Hematopoietic multipotent progenitor cell treated with erythropoietin and hydrocortisone succinate and interleukin-3 and kit ligand, for 8 days (in vitro differentiated cells): Measurements from ENCODE around the gene VARS2.
A peak's percentile ranks its signal among the peaks of the same experiment; 100 is the strongest.
"Not testable (repeated sequence)": the region's sequence is repeated elsewhere in the genome, so short reads cannot be mapped to it uniquely, and the experiment has no call there.

Experiments
- DNase-seq: peaks from one replicate; pipeline ENCODE4 v3.0.0-alpha.2; 2015

VARS2 gene

GRCh38 chr6:30900863-30901417 lies 13.1 kb upstream of the VARS2 start:
- DNase-seq: no peak

DNA sequence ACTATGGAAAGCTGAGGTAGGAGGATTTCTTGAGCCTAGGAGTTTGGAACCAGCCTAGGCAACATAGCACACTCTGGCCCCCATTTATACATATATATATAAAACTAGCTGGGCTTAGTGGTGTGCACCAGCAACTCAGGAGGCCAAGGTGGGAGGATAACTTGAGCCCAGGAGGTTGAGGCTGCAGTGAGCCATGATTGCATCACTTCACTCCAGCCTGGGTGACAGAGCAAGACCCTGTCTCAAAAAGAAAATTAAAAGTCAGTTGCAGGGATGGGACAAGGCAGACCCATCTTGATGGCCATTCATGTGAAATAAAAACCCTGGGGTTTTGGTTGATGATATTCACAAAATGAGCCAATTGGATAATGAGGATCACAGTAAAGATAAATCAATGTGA lies 12.6 kb upstream of the VARS2 start:
- no peak for DNase-seq

- not testable (repeated sequence) for DNase-seq
Observed at GRCh38 chr6:30902196-30902595, 11.8 kb upstream of the VARS2 start.

DNA sequence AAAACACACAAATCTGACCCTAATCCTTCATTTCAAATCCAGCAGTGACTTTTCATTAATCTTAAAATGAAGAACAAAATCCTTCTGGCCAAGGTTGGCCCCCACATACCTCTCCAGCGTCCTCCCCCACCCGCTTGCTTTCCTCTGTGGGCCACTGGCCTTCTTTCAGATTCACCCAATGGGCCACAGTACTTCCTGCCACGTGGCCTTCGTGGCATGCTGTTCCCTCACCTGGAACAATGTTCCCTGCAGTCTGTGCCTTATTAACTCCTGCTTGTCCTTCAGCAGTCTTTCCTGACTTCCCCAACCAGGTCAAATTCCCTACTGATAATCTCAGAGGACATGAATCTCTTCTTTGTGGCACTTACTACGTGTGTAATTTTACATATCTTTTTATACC lies 11.3 kb upstream of the VARS2 start:
- no peak for DNase-seq

GRCh38 chr6:30903236-30903635 lies 10.8 kb upstream of the VARS2 start:
- no peak for DNase-seq

DNA sequence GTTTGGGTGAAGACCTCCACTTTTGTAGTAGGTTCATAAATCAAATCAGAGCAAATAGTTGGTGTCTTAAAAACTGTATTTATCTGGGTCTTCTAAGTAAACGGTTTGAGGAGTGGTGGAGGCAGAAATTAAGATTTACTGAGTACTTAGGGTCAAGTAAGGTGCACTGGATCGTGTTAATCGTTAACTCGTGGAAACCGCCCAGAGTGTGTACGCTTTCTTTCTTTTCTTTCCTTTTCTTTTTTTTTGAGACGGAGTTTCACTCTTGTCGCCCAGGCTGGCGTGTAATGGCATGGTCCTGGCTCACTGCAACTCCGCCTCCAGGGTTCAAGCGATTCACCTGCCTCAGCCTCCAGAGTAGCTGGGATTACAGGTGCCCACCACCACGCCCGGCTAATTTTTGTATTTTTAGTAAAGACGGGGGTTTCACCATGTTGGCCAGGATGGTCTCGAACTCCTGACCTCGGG lies 6.7 kb upstream of the VARS2 start:
- not testable (repeated sequence) for DNase-seq

DNA sequence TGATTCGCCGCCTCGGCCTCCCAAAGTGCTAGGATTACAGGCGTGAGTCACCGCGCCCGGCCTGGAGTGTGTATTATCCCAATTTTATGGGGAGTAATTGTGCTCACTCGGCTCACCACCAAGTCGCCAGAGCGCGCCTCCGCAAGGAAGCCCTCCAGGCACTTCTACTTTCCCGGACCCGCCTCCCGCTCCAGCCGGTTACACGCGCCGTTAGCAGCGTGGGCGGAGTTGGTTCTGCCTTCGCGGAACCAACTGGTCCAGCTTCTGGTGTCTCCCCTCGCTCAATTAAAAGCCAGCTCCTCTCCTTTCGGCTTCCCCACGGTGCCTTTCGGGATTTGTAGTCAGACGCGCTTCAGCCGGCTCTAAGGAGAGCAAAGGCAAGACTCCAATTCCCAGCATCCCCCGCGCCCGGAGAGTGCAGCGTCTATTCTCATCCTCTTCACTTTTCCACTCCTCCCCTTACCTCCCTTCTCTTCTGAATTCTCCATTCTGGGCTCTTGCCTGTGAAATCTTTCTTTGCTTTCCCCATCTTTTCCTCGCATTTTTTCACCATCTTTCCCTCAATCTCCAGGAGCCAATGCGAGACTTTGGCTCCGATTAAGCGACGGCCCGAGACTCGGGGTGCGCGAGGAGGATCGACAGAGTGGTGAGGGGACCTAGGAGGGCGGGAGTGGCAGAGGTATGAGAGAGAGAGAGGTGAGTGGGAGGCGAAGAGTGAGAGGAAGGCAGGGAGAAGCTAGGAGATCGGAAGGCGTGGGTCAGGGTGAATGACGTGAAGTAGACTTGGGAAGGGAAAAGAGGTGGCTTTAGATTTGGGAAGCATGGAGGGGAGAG lies 6.1 kb upstream of the VARS2 start, which contains the start of gene GTF2H4:
TSS of gene GTF2H4 (plus strand) at position 450 of the 834 bp plus-strand sequence.
- peak; percentile 100 for DNase-seq

GRCh38 chr6:30908700-30909099 lies 5.3 kb upstream of the VARS2 start:
- no peak for DNase-seq

DNA sequence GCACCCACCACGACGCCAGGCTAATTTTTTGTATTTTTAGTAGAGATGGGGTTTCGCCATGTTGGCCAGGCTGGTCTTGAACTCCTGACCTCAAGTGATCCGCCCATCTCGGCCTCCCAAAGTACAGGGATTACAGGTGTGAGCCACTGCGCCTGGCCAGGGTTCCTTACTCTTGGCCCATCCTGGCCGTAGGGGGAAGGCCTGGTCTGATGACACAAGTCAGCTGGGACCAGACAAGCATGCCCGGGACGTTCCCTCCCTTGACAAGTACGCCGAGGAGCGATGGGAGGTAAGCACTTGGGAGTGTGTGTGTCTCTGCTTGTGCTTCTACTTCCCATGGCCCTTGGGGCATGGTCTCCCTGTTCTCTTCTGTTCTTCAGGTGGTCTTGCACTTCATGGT lies 3.6 kb upstream of the VARS2 start:
- DNase-seq: not testable (repeated sequence)

DNA sequence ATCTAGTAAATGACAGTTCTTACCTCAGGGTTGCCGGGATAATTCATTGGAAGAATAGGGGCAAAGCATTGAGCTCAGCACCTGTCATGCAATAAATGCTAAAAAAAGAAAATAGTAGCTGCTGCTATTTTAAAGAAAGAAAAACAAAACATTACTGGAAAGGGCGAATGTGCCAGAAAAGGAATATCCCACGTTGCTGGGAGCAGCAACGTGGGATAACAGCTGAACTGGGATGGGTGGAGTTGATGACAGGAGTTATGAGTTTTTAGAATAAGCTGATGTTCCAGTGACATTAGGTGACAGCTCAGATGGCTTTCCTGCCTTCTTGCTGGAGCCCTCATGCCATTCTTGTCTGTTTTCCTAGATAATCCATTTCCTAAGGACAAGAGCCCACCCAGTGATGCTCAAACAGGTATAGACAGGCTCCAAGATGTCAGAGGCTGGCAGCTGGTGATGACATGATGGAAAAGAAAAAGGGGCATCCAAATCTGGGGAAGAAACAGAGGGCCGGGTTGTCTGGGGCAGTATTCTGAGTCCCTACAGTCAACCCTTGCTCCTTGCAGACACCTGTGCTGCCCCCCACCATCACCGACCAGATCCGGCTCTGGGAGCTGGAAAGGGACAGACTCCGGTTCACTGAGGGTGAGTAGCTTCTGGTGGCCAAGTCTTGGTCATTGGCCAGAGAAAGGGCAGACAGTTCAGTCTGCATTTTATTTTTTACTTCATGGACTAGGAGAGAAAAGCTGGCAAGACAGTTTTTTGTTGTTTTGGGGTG lies 1.1 kb upstream of the VARS2 start:
- no peak for DNase-seq

GRCh38 chr6:30913721-30914075 lies 340 bp upstream of the VARS2 start:
- no peak for DNase-seq

- peak; percentile 23 for DNase-seq
Observed at GRCh38 chr6:30914854-30915590, 984 bp downstream of the VARS2 start.

- DNase-seq: peak; percentile 80
Observed at GRCh38 chr6:30915591-30915946, 1.5 kb downstream of the VARS2 start.

DNA sequence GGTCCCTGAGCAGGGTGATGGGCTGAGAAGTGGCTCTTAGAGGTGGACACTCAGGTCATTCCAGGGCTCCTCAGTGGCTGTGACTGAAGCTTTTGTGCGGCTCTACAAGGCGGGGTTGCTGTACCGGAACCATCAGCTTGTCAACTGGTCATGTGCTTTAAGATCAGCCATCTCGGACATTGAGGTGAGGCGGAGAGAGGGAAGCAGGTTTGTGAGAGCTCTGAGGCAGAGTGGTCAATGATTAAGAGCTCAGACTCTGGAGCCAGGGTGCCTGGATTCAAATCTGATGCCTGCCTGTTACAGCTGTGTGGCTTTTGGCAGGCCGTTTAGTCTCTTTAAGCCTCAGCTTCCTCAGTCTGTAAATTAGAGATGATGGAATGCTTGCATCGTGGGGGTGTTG lies 3.0 kb downstream of the VARS2 start:
- DNase-seq: no peak

DNA sequence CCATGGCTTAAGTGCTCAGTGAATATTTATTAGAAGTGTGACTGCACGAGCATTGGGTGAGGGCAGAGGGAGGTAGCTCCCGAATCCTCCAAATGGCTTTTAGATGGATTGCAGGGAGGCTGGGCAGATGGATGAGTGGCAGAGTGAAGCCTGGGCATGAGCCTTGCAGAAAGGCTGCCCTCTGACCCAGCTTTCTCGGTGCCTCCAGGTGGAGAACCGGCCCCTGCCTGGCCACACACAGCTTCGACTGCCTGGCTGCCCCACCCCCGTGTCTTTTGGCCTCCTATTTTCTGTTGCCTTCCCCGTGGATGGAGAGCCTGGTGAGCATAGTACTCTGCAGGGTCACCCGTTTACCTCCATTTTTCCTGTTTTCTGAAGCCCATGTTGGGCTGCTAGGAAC lies 3.4 kb downstream of the VARS2 start:
- DNase-seq: no peak

- peak; percentile 54 for DNase-seq
Observed at GRCh38 chr6:30918670-30919069, 4.6 kb downstream of the VARS2 start.

DNA sequence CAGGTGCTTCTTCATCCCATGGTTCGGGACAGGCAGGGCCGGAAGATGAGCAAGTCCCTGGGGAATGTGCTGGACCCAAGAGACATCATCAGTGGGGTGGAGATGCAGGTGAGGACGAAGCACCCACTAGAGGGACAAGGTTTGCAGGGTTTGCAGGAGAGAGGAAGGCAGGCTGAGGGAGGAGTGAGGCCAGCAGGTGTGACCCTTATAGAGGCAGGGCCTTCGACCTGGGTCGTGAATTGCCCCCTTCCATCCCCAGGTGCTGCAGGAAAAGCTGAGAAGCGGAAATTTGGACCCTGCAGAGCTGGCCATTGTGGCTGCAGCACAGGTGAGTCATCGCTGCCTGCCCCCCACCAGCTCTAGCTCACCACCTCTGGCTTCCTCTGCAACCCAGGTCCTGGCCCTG lies 8.4 kb downstream of the VARS2 start:
- DNase-seq: no peak

- not testable (repeated sequence) for DNase-seq
Observed at GRCh38 chr6:30924040-30924627, 10.1 kb downstream of the VARS2 start.

GRCh38 chr6:30926644-30927043 lies 12.6 kb downstream of the VARS2 start:
- DNase-seq: no peak

- not testable (repeated sequence) for DNase-seq
Observed at GRCh38 chr6:30927080-30927479, 13.0 kb downstream of the VARS2 start.

DNA sequence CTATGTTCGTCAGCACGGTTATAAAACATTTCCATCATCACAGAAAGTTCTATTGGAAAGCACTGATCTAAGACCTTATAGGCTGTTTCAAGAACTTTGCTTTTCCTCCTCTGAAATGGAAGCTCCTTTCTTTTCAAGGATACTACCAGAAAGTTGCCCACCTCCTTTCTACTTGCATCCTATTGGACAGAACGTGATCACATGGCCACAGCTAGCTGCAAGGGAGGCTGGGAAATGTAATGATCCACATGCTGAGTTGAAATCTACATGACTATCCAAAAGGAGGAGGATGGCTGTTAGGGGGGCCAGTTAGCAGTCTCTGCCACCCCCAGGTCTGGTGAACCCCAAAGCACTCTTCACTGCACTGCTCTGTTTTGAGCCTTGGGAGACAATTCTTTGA lies 14.6 kb downstream of the VARS2 start:
- DNase-seq: no peak

GRCh38 chr6:30930506-30930905 lies 16.5 kb downstream of the VARS2 start:
- no peak for DNase-seq

GRCh38 chr6:30931272-30931671 lies 17.2 kb downstream of the VARS2 start:
- DNase-seq: no peak
